ENCODE results near the gene LPCAT1. TPM values are rescaled to one million over a fixed set of nuclear protein-coding genes. Genes with fewer than 3 reads are reported as not detected.

Gene LPCAT1
- total RNA-seq, 1 experiment from 2014 or later, result 49.1 TPM

GRCh38 chr5:1497795-1498622 lies 25.8 kb downstream of the LPCAT1 start:
- no peak for DNase-seq (ENCODE audit: low spot score)

GRCh38 chr5:1497242-1497777 lies 26.4 kb downstream of the LPCAT1 start:
- no peak for DNase-seq (ENCODE audit: low spot score)

- no peak for DNase-seq (ENCODE audit: low spot score)
These were observed 28.2 kb downstream of the LPCAT1 start for GRCh38 chr5:1495525-1495897.

GRCh38 chr5:1494780-1495524 lies 28.8 kb downstream of the LPCAT1 start:
- no peak for DNase-seq (ENCODE audit: low spot score)

- DNase-seq (ENCODE audit: low spot score), result no peak
These were observed 29.8 kb downstream of the LPCAT1 start for GRCh38 chr5:1493941-1494340.

GRCh38 chr5:1493413-1493812 lies 30.3 kb downstream of the LPCAT1 start:
- no peak for DNase-seq (ENCODE audit: low spot score)

- no peak for DNase-seq (ENCODE audit: low spot score)
These were observed 31.0 kb downstream of the LPCAT1 start for GRCh38 chr5:1492757-1493156.

- DNase-seq (ENCODE audit: low spot score), result no peak
These were observed 33.4 kb downstream of the LPCAT1 start for GRCh38 chr5:1490376-1490775.

- no peak for DNase-seq (ENCODE audit: low spot score)
These were observed 34.0 kb downstream of the LPCAT1 start for GRCh38 chr5:1489754-1490153.

- DNase-seq (ENCODE audit: low spot score), result no peak
These were observed 34.7 kb downstream of the LPCAT1 start for GRCh38 chr5:1488882-1489680.

- no peak for DNase-seq (ENCODE audit: low spot score)
These were observed 36.5 kb downstream of the LPCAT1 start for GRCh38 chr5:1487079-1487764.

GRCh38 chr5:1486271-1486670 lies 37.5 kb downstream of the LPCAT1 start:
- DNase-seq (ENCODE audit: low spot score), result no peak

GRCh38 chr5:1485579-1486118 lies 38.1 kb downstream of the LPCAT1 start:
- DNase-seq (ENCODE audit: low spot score), result no peak

- DNase-seq (ENCODE audit: low spot score), result no peak
These were observed 38.8 kb downstream of the LPCAT1 start for GRCh38 chr5:1484730-1485578.

- DNase-seq (ENCODE audit: low spot score), result no peak
These were observed 39.7 kb downstream of the LPCAT1 start for GRCh38 chr5:1483856-1484729.

GRCh38 chr5:1483064-1483463 lies 40.7 kb downstream of the LPCAT1 start:
- DNase-seq (ENCODE audit: low spot score), result no peak

- DNase-seq (ENCODE audit: low spot score), result no peak
These were observed 41.8 kb downstream of the LPCAT1 start for GRCh38 chr5:1481959-1482331.

GRCh38 chr5:1481266-1481958 lies 42.3 kb downstream of the LPCAT1 start:
- no peak for DNase-seq (ENCODE audit: low spot score)

Measured in HT-29 (cell line).